GM12878 (cell line): ENCODE measurements around the gene ATP2A3. TPM values are rescaled to one million over a fixed set of nuclear protein-coding genes. Genes with fewer than 3 reads are reported as not detected.

Experiments
- ATAC-seq: fragments of 200-7000 bp; cut with Tn5 transposase; 3 replicates; pipeline ENCODE4 v1.9.1; 2020; ENCODE audit warnings: mild to moderate bottlenecking, moderate library complexity
- BruUV-seq: library from RNA; stranded (reverse); fragments of 400-500 nt; replicated peaks from 2 replicates; lab custom pipeline; 2021; lab: Mats Ljungman, UMichigan
- CTCF ChIA-PET: fragments of 300-600 bp; sonication (Branson Sonifier 250); formaldehyde crosslinking; extraction: SDS; loops from one replicate; lab custom pipeline; 2021; ENCODE audit warnings: inconsistent platforms; lab: Yijun Ruan, JAX
- POLR2A ChIA-PET: fragments of 350-600 bp; formaldehyde crosslinking; extraction: SDS; loops from one replicate; lab custom pipeline; 2021; ENCODE audit warnings: inconsistent platforms; lab: Charles Lee
- RAD21 ChIA-PET: fragments of 300-600 bp; sonication (Branson Sonifier 250); formaldehyde crosslinking; loops from one replicate; lab custom pipeline; 2023; ENCODE audit warnings: antibody characterized with exemption; ENCODE audit not compliant: unreplicated experiment; lab: Charles Lee
- SMC1A ChIA-PET: fragments of 300-600 bp; sonication (Branson Sonifier 250); formaldehyde crosslinking; loops from one replicate; lab custom pipeline; 2023; ENCODE audit not compliant: unreplicated experiment, uncharacterized antibody; lab: Charles Lee
- DNase-seq: peaks from one replicate; pipeline ENCODE4 v3.0.0-alpha.2; 2011; ENCODE audit warnings: low read depth, low spot score
- FAIRE-seq: peaks from 3 replicates; lab custom pipeline; 2011; peaks lifted over from hg19 to GRCh38; lab: Jason Lieb, UNC
- H2AFZ ChIP-seq: 2 replicates; pipeline ENCODE4 v1.6.0; 2011; ENCODE audit warnings: low read depth, low read length, control low read depth; ENCODE audit not compliant: control insufficient read depth
- H3K27ac ChIP-seq: 2 replicates; pipeline ENCODE4 v1.5.1; 2011; ENCODE audit warnings: control low read depth; ENCODE audit not compliant: control insufficient read depth, insufficient read depth
- H3K27me3 ChIP-seq, 2 experiments: replicated peaks in 1 of 2; 2 replicates each; pipeline versions ENCODE4 v1.6.0 to v1.6.1; 2011; ENCODE audit warnings: low read length in 1 of 2; ENCODE audit not compliant: control insufficient read depth in 2 of 2, insufficient read depth in 2 of 2
- H3K36me3 ChIP-seq, 2 experiments: 2 replicates each; pipeline ENCODE4 v1.5.1; 2011; ENCODE audit warnings: low read length in 1 of 2; ENCODE audit not compliant: control insufficient read depth in 2 of 2, insufficient read depth in 2 of 2
- H3K4me1 ChIP-seq: 2 replicates; pipeline ENCODE4 v1.6.1; 2011; ENCODE audit warnings: mild to moderate bottlenecking, low read length, moderate library complexity, mixed read lengths; ENCODE audit not compliant: control insufficient read depth, insufficient read depth
- H3K4me2 ChIP-seq: 2 replicates; pipeline ENCODE4 v1.6.0; 2011; ENCODE audit warnings: control low read depth; ENCODE audit not compliant: control insufficient read depth, insufficient read depth
- H3K4me3 ChIP-seq: fragments of 200-600 bp; sonication (generic); 2 replicates; pipeline ENCODE4 v1.5.1; 2016
- H3K79me2 ChIP-seq: 2 replicates; pipeline ENCODE4 v1.6.0; 2011; ENCODE audit warnings: low read length; ENCODE audit not compliant: control insufficient read depth, insufficient read depth
- H3K9ac ChIP-seq: 2 replicates; pipeline ENCODE4 v1.8.0; 2011; ENCODE audit warnings: low read length, control low read depth, mixed read lengths; ENCODE audit not compliant: control insufficient read depth, insufficient read depth
- H3K9me3 ChIP-seq: replicated peaks from 3 replicates; pipeline ENCODE4 v1.5.1; 2011; ENCODE audit warnings: mild to moderate bottlenecking, low read length; ENCODE audit not compliant: control insufficient read depth, insufficient read depth
- H4K20me1 ChIP-seq: 2 replicates; pipeline ENCODE4 v1.6.0; 2011; ENCODE audit not compliant: control insufficient read depth, insufficient read depth
- BMI1 ChIP-seq: fragments of 450-650 bp; IDR thresholded peaks from 2 replicates; pipeline ENCODE4 v1.6.1; 2016; ENCODE audit warnings: mild to moderate bottlenecking, moderate library complexity, borderline replicate concordance
- CREM ChIP-seq: IDR thresholded peaks from 2 replicates; pipeline ENCODE4 v1.6.1; 2014; ENCODE audit warnings: antibody characterized with exemption, low read depth
- CUX1 ChIP-seq: IDR thresholded peaks from 2 replicates; pipeline ENCODE4 v1.6.1; 2012; ENCODE audit warnings: improper control_type of control experiment, low read depth, low read length; ENCODE audit not compliant: insufficient replicate concordance
- E2F4 ChIP-seq: IDR thresholded peaks from 2 replicates; pipeline ENCODE4 v1.6.1; 2012; ENCODE audit warnings: low read depth, low read length, improper control_type of control experiment
- EED ChIP-seq: sonication (generic); IDR thresholded peaks from 2 replicates; pipeline ENCODE4 v1.6.1; 2016; ENCODE audit warnings: antibody characterized with exemption, low read depth
- HCFC1 ChIP-seq: fragments of 150-350 bp; IDR thresholded peaks from 2 replicates; pipeline ENCODE4 v1.6.1; 2014; ENCODE audit warnings: low read length
- IRF5 ChIP-seq: fragments of 450-650 bp; IDR thresholded peaks from 2 replicates; pipeline ENCODE4 v1.6.1; 2017; ENCODE audit warnings: borderline replicate concordance
- RAD51 ChIP-seq: fragments of 450-650 bp; IDR thresholded peaks from 2 replicates; pipeline ENCODE4 v1.6.1; 2016; ENCODE audit warnings: moderate library complexity, mild to moderate bottlenecking, inconsistent platforms
- RB1 ChIP-seq: fragments of 450-650 bp; formaldehyde crosslinking; IDR thresholded peaks from 2 replicates; pipeline ENCODE4 v1.6.1; 2017; ENCODE audit warnings: mild to moderate bottlenecking, borderline replicate concordance
- TCF7 ChIP-seq: IDR thresholded peaks from 2 replicates; pipeline ENCODE4 v1.6.1; 2014; ENCODE audit warnings: antibody characterized with exemption, borderline replicate concordance
- WGBS: methylation state at CpG from one replicate; pipeline ENCODE4 v1.1.6; 2016; ENCODE audit warnings: low lambda C conversion rate; ENCODE audit not compliant: insufficient replicate concordance, insufficient coverage; ENCODE audit errors: missing lambda C conversion rate; 5-methylcytosine and 5-hydroxymethylcytosine counted together
- in situ Hi-C: fragments of 300-500 bp; cut with MboI; formaldehyde crosslinking; loops from 9 replicates; pipeline ENCODE4 v1.14.3; 2018; ENCODE audit warnings: mixed read lengths
- intact Hi-C: fragments of 100-400 bp; cut with micrococcal nuclease; formaldehyde crosslinking; loops from one replicate; pipeline ENCODE4 v1.14.2; 2022; ENCODE audit not compliant: unreplicated experiment
- polyA plus RNA-seq, 11 experiments: library from polyadenylated mRNA; depleted of rRNA in 4 of 11; unstranded in 6 of 11; stranded (reverse) in 5 of 11; fragments of >200 nt; fragmentation: Nextera tagmentation in 4 of 11; fragmentation: Illumina TruSeq in 1 of 11; extraction: Ambion mirVana in 4 of 11; extraction: Trizol in 1 of 11; gene quantifications; 1 replicate in 1 of 11; 2 replicates in 10 of 11; pipeline versions ENCODE4 v1.2.1 to v1.2.3, GENCODE V29; 2011 to 2016; ENCODE audit warnings: inconsistent platforms in 2 of 11, missing spikeins in 2 of 11, low read depth in 1 of 11
- total RNA-seq, 4 experiments: library from RNA; depleted of rRNA in 3 of 4; stranded (reverse); fragments of >200 nt in 3 of 4; fragmentation: Illumina TruSeq in 1 of 4; extraction: Trizol in 1 of 4; gene quantifications; 2 replicates each; pipeline versions ENCODE4 v1.2.1 to v1.2.3, GENCODE V29; 2013 to 2021

Gene ATP2A3
- total and polyA plus RNA-seq, 10 of the 15 experiments (the other 5 are each of a cell fraction or from before 2014, with no cell fraction given) = 1.0 to 99.2 (median 37.9) TPM

- Histone ChIP-seq H3K4me1 (peaks cover 12% of the 10 kb centered on the region), H3K79me2 (no peaks in the 10 kb centered on the region), H3K27ac (no peak overlapping the region), H4K20me1 (no peaks in the 10 kb centered on the region), H3K4me2 (peak overlapping the region; percentile 27), H3K4me3 (no peak overlapping the region), H3K9ac (no peak overlapping the region), H2AFZ (no peak overlapping the region), H3K9me3 (no peaks in the 10 kb centered on the region), H3K27me3 (no peaks in the 10 kb centered on the region), H3K36me3 (no peaks in the 10 kb centered on the region)
- ChIA-PET SMC1A (interaction anchor here (0.6 kb wide), 1 partner anchor 248 kb away, joined by 3 read pairs; no protein-coding TSS in a partner anchor), POLR2A (interaction anchor here (0.6 kb wide), 2 partner anchors 40 to 157 kb away, joined by 3 to 6 read pairs; no protein-coding TSS in a partner anchor), RAD21 (interaction anchor here (0.8 kb wide), 1 partner anchor 70 kb away, joined by 3 read pairs; no protein-coding TSS in a partner anchor), CTCF (no interaction called here)
- intact Hi-C loops (no loop called here), in situ Hi-C loops (no loop called here)
- ATAC-seq = no peak
- TF ChIP-seq CUX1 = no peak
- TF ChIP-seq BMI1 = no peak
- no peak for TF ChIP-seq IRF5
- TF ChIP-seq RB1 = no peak
- no peak for TF ChIP-seq HCFC1
- no peak for TF ChIP-seq RAD51
- no peak for TF ChIP-seq E2F4
- no peak for TF ChIP-seq CREM
- TF ChIP-seq TCF7 = no peak
- TF ChIP-seq EED = no peak
- WGBS = 93% methylated on average over 4 of the region's 8 CpGs
- no TSS peak for BruUV-seq
- no peak for FAIRE-seq
- no peak for DNase-seq
Observed at GRCh38 chr17:3986939-3987335, 22.7 kb upstream of the ATP2A3 start.
